HCEC 1CT (cell line): ENCODE measurements around the gene KRTAP12-3.

ENCODE experiments used
- DNase-seq: peaks from one replicate; pipeline ENCODE4 v3.0.0-alpha.2; 2017

KRTAP12-3 gene

DNA sequence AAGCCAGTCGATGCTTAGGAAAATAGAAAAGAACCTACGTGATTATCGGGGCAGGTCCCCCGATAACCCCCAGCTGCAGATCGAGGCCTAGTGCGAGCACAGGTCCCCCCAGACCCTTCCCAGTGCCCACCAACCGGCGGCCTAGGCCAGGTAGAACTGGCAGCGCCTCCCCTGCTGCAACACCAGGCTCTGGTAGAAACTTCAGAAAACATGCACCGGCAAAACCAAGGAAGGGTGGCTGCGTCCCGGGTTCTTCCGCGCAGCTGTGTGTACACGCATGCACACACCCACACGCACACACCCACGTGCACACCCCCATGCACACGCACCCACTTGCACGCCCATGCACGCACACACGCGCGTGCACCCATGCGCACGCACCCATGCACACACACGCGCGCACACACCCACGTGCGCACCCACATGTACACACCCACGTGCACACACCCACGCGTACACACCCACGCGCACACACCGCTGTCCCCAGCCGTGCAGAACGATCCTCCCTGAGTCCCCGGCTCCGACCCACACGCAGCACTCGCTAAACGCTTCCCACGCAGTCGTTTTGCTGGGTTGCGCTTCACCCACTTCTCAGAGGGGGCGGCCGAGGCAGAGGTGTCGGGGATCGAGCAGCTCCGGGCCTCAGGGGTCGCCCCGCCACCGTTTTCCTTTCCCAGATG lies 48.4 kb downstream of the KRTAP12-3 start:
- no peak for DNase-seq

DNA sequence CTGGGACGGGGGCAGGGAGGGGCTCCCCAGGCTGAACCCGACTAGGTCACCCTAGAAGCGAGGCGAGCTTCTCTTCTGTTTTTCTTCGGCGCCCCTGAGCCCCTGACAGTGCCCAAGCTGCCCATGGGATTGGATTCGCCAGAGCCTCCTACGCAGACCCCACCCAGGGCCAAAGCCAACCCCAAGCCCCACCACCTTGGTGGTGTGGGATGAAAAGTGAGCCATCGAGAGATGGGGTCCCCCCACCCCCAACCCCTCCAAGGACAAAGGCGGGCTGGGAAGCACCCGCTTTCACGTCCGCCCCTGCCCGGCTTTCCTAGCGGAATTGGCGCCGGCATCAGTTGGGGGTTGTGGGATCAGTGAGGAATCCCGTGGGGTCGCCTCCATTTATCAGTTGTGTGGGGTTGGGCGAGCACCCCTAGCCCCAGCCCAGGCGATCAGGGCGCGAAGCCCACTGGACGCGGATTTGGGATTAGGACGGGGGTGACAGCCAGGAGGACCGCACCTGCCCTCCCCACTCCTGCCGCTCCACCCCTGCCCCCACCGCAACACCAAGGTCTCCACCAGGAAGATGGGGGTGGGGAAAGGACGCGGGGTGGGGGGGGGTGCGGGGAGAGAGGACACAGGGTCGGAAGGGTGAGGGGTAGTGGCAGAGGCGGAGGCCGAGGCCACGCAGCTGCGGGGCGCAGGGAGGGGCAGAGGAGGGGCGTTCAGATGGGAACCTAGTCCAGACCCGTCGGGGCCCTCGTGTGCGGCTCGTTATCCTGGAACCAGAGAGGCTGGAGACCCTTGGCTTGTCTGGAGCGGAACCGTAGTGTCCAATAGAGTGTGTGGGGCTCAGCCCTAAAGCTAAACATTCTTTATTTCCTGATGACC lies 49.2 kb downstream of the KRTAP12-3 start:
- no peak for DNase-seq
